ENCODE measurements around the gene TRIM41.
"Not testable (repeated sequence)": the region's sequence is repeated elsewhere in the genome, so short reads cannot be mapped to it uniquely, and the experiment has no call there.

Gene TRIM41

DNA sequence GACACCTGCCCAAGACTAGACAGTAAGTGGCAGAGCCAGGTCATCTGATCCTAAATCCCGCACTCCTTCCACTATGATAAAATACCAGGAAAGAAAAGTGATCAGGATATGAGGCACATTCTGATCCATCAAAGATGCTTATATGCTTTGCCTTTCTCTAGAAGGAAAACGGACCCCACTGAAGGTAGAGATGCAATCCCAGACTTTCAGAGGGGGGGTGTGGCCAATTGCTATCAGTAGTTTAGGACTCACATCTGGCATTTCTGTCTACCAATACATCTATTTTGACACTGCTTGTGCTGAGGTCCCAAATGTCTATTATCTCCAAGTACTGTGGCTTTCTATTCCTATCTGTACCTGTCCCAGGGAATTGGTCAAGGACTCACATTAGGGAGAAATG lies 36.2 kb downstream of the TRIM41 start:
- no peak for DNase-seq

DNA sequence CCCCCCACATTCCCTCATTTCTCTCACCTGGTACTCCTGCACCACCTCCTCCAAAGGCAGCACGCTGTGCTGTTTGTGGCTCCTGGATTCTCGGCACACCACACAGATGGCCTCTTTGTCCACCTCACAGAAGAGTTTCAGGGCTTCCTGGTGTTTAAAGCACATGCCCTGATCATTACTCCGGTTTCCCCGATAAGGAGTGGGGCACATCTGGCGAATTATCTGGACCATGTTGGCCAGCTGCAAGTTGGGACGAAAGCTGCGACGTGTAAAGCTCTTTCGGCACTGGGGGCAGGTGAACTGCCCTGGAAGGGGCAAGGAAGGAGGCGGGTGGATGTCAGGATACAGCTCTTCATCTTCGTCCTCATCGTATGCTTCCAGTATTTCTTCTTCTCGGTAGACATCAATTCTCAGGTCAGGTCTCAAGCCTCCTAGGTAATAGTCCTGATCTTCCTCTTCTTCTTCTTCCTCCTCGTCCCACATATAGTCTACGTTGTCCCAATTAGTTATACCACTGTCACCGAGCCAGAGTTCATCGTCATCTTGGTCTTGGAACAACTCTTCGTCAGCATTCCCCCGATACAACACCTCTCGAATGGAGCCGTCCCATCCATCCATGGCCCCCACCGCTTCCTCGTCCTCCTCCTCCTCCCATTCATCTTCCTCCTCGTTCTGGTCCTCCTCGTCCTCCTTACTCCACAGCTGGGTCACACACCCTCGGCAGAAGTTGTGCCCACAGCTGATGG lies 37.1 kb downstream of the TRIM41 start:
- DNase-seq: no peak

DNA sequence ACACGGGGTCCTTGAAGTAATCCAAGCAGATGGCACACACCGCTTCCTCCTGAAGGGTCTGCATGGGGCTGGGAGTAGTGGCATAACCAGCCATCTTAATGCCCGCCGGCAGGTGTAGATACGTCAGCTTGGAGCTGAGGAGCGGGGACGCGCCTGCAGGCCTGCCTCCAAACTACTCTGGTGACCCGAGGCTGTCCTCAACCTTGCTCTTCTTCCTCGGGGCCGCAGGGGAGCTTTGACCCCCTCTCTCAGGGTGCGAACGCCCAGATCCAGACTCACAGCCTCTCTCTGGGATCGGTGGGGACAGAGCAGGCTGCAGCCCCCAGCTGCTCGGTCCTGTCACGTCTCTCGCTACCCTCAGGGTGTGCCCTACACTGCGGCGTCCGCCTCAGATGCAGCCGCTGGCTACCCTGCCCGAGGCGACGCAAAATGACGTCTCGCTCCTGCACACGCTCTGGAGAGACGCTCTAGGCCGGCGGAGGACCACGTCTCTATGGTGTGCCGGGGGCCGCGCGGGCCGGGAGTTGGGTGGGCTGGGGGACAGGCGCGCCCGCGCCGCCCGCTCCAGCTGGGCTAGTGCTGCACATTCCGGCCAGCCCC lies 37.7 kb downstream of the TRIM41 start, which contains the start of gene TRIM52:
Gene TRIM52 (minus strand): TSS at position 424 of the 600 bp plus-strand sequence. CDS start 330 bp downstream, at position 94.
- DNase-seq: peak; percentile 95

DNA sequence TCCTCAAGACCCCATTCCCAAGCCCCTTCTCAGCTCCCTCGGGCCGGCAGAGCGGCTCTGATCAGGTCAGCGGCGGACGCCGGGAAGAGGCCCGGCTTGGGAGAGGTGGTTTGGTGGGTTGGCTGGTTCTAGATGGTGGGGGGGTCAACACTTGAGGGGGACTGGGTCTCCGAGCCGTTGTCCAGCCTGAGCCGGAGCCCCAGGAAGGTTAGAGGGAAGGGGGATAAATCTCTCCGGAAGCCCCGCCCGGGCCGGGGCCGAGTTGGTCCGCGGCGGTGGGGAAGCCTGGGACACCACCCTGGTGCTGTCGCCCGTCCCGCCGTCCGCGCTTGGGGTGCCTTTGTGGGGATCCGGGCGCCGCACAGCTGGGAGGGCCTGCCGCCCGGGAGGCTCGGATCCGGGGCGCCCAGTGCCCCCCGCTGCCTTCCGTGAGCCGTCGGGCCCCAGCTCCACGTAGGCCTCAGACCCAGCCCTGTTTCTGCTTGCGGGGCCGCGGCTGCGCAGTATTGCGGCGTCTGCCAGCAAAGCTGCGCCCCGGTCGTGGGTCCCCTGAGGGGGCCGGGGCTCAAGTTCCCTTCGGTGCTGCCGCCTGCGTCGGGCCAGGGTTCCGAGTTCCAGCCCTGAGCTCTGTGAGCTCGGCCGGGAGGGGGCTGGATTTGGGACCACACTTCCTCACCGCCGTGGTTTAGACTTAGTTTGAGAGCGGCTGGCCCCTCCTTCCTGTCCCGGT lies 38.4 kb downstream of the TRIM41 start:
- peak; percentile 79 for DNase-seq

GRCh38 chr5:181263633-181264032 lies 40.6 kb downstream of the TRIM41 start:
- no peak for DNase-seq

GRCh38 chr5:181265092-181265671 lies 42.1 kb downstream of the TRIM41 start:
- DNase-seq: no peak

- not testable (repeated sequence) for DNase-seq
Measured at GRCh38 chr5:181267291-181267904, 44.3 kb downstream of the TRIM41 start.

- DNase-seq: not testable (repeated sequence)
Measured at GRCh38 chr5:181267907-181268306, 44.8 kb downstream of the TRIM41 start.

DNA sequence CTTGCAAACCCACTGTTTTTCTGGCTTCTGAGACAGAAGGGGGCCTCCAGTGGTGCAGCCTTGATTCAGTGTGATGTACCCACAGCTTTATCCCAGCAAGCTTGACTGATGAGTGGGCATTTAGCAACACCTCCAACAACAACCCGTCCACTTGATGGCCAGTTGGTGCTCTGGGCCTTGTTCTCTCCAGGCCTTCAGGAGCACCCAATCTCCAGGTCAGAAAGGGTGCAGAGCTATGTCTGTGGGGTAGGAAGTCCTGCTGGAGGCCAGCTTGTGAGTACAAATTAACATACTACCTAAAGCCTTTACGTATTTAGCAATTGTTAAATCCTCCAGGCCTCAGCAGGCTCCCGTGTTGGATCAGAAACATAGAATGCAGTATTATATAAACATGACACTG lies 48.0 kb downstream of the TRIM41 start:
- no peak for DNase-seq

DNA sequence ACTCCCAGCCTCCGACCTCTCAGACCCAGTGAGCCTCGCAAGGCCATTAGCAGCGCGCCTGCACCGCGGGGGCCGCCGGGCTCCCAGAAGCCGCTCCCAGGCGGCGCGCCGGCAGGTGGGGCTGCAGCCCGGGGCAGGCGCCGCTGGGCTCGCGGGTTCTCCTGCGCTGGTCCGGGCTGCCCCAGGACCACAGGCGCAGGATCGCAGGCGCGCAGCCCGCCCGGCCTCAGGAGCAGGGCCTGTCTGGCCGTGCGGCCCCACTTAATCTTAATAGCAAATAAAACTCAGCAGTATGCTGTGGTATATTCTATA lies 50.3 kb downstream of the TRIM41 start:
- DNase-seq: not testable (repeated sequence)

DNA sequence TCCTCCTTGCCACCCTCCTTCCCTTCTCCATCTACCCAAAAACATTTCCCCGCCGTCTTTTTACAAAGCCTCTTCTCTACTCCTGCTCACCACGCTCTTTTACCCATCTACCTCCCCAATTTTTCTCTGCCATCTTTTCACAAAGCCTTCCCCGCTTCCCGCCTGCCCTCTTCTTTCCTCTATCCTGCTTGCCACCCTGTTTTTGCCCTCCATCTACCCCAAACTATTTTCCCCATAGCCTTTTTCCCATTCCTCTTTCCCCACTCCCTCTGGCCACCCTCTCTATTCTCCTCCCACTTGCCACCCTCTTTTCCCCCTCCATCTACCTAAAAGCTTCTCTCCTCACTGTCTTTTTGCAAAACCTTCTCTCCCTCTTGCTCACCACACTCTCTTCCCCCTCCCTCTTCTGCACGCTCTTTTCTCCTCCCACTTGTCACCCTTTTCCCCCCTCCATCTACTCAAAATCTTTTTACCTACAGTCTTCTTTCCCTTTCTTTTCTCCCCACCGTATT lies 57.2 kb downstream of the TRIM41 start:
- DNase-seq: no peak

- DNase-seq: no peak
Measured at GRCh38 chr5:181281077-181281983, 58.2 kb downstream of the TRIM41 start.

- no peak for DNase-seq
Measured at GRCh38 chr5:181281984-181282316, 58.9 kb downstream of the TRIM41 start.

DNA sequence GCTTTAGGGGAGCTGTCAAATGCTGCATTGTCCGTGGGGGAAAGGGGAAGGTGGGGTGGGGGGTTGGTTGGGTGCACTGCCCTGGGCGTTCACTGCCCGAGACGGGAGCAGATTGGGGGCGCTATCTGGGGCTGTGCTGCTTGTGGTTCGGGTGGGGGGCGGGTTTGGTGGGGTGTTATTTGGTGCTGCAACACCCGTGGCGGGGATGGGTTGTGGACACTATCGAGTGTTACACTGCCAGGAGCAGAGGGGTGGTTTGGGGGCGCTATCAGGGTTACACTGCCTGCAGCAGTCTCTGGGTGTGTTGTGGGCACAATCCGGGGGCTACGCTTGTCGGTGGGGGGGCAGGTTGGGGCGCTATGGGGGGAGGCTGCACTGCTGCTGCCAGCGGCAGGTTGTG lies 59.3 kb downstream of the TRIM41 start:
- not testable (repeated sequence) for DNase-seq

DNA sequence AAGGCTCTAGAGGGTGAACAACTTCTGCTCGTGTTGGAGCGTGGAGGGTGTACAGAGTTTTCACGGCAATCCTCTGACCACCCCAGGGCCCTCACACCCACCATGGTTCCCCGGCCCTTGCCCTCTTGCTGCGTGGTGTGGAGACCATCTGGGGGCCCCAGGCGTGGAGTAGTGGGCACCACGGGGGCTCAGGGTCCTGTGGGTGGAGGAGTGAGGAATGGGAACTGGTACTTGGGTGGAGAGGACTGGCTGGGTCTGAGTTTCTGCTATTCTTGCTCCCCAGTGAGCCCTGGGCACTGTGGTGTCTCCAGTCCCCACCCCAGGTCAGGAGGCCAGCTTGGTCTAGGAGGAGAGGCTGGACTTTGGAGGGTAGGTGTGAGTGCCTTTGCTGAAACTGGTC lies 59.8 kb downstream of the TRIM41 start:
- DNase-seq: no peak

GRCh38 chr5:181283347-181283746 lies 60.3 kb downstream of the TRIM41 start:
- DNase-seq: no peak

DNA sequence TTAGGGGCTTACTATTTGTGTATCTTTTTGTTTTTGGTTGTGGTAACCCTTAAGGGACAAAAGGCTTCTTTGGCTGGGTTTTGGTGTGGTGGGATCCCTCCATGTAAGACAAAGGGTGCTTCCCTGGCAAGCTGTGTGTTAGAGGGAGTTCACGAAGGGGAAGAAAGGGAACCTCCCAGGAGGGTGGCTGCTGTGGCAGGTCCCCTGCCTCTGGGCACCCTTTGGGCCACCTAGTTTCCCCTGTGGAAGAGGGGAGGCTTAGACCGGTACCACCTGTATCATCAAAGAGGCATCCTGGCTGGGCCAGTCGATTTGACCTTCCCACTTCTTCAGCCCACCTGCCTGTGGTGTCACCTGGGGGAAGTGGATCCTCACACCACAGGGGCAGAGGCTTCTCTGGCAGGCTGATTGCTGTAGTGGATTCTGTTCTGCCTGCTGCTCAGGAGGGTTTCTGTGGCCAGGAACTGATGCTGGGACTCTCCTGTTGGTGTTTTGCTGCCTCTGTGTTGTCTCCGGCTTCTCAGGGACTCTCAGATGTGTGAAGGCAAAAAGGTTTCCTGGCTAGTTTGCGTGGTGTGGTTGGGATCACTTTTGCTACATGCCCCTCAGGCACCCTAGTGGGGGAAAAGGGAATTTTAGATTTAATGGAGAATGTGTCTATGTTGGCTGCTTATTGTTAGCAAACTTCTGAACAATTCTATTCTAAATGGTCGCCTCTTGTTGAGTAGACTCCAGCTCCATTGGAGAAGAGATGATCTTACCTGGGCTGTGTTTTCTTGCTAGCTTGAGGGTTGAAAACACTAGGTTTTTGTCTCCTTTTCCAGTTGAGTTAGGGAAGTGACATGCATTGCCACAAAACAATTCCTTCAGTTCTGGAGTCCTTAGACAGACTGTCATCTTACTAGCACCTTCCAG lies 61.0 kb downstream of the TRIM41 start:
- DNase-seq: not testable (repeated sequence)

Measured in activated CD4-positive, alpha-beta T cell treated with anti-CD3 and anti-CD28 coated beads, Interleukin-2, amount 50 U/mL, for 16 hours (primary cell).